Stomach (tissue), 4 donors: Measurements from ENCODE around the gene SOX30.

ENCODE experiments used
- CTCF ChIP-seq, 7 experiments: fragments of 450-650 bp in 4 of 7; fragments of 200-600 bp in 3 of 7; sonication (generic) in 3 of 7; IDR thresholded peaks; one replicate each; pipeline ENCODE4 v1.5.1; 2016 to 2019; ENCODE audit warnings: antibody characterized with exemption in 7 of 7, control low read depth in 2 of 7, mild to moderate bottlenecking in 1 of 7
- EP300 ChIP-seq: sonication (generic); formaldehyde crosslinking; IDR thresholded peaks from one replicate; pipeline ENCODE4 v1.6.1; 2017; ENCODE audit warnings: antibody characterized with exemption
- POLR2A ChIP-seq, 4 donors: fragments of 450-650 bp; IDR thresholded peaks; one replicate each; pipeline ENCODE4 v1.6.1; 2016; ENCODE audit warnings: antibody characterized with exemption in 4 of 4, control low read depth in 2 of 4, mild to moderate bottlenecking in 1 of 4, moderate library complexity in 1 of 4

GRCh38 chr5:157659868-157660660, 7.8 kb upstream of the SOX30 start:
- TF ChIP-seq CTCF (IDR thresholded peaks at IDR 0.05): no peak
- TF ChIP-seq EP300: no peak
- no peak for TF ChIP-seq POLR2A (IDR thresholded peaks at IDR 0.05)
